Vagina (tissue), 2 donors: ENCODE measurements around the gene SORCS2. TPM values are rescaled to one million over a fixed set of nuclear protein-coding genes. Genes with fewer than 3 reads are reported as not detected.

Experiments used
- DNase-seq, 2 donors: peaks; one replicate each; pipeline ENCODE4 v3.0.0-alpha.2; 2017; ENCODE audit errors: extremely low spot score in 2 of 2
- H3K27ac ChIP-seq: fragments of 200-600 bp; sonication (generic); one replicate; pipeline ENCODE4 v1.5.1; 2019
- H3K27me3 ChIP-seq: fragments of 200-600 bp; sonication (generic); one replicate; pipeline ENCODE4 v1.5.1; 2019
- H3K36me3 ChIP-seq, 2 donors: fragments of 200-600 bp; sonication (generic); one replicate each; pipeline ENCODE4 v1.5.1; 2017 to 2019
- H3K4me1 ChIP-seq: fragments of 200-600 bp; sonication (generic); one replicate; pipeline ENCODE4 v1.5.1; 2019
- H3K4me3 ChIP-seq, 2 donors: fragments of 200-600 bp; sonication (generic); 1 replicate in 1 of 2; 2 replicates in 1 of 2; pipeline ENCODE4 v1.5.1; 2016 to 2019
- H3K9me3 ChIP-seq: fragments of 200-600 bp; sonication (generic); one replicate; pipeline ENCODE4 v1.5.1; 2019
- POLR2A ChIP-seq, 2 donors: fragments of 450-650 bp; IDR thresholded peaks; one replicate each; pipeline ENCODE4 v1.6.1; 2017; ENCODE audit warnings: antibody characterized with exemption in 2 of 2, mild to moderate bottlenecking in 2 of 2, moderate library complexity in 2 of 2
- POLR2AphosphoS5 ChIP-seq, 2 donors: sonication (generic); formaldehyde crosslinking; IDR thresholded peaks; one replicate each; pipeline ENCODE4 v1.9.0; 2017; ENCODE audit warnings: antibody characterized with exemption in 2 of 2, mild to moderate bottlenecking in 2 of 2, low read depth in 1 of 2; ENCODE audit not compliant: insufficient read depth in 1 of 2
- intact Hi-C: fragments of 100-400 bp; cut with DNase I; formaldehyde crosslinking; loops from one replicate; pipeline ENCODE4 v1.15.1; 2023
- total RNA-seq: library from RNA; depleted of rRNA; stranded (reverse); fragments of >200 nt; gene quantifications from one replicate; pipeline ENCODE4 v1.2.3, GENCODE V29; 2016
- TF ChIP-seq, protein P1 (sequence below), 3 experiments: fragments of 450-650 bp in 2 of 3; fragments of 200-600 bp in 1 of 3; sonication (generic) in 1 of 3; IDR thresholded peaks; one replicate each; pipeline ENCODE4 v1.5.1; 2017 to 2019; ENCODE audit warnings: antibody characterized with exemption in 3 of 3, mild to moderate bottlenecking in 2 of 3, moderate library complexity in 2 of 3

The SORCS2 gene
- total RNA-seq, 1 donor from 2014 or later, result 5.4 TPM

- DNase-seq, result no peak
- intact Hi-C loops, result no loop called here
- no peak for TF ChIP-seq POLR2A (IDR thresholded peaks at IDR 0.05)
- Histone ChIP-seq H3K4me1 (peaks cover 10% of the 10 kb centered on the region), H3K36me3 (no peaks in the 10 kb centered on the region), H3K27me3 (no peaks in the 10 kb centered on the region), H3K9me3 (no peaks in the 10 kb centered on the region), H3K27ac (no peak overlapping the region), H3K4me3 (no peak overlapping the region)
Observed at GRCh38 chr4:7280926-7281690, 88.8 kb downstream of the SORCS2 start.

- no peaks in the 10 kb centered on the region for H3K27me3 ChIP-seq
- no peak overlapping the region for H3K4me3 ChIP-seq
- no peak overlapping the region for H3K27ac ChIP-seq
- TF ChIP-seq POLR2A (IDR thresholded peaks at IDR 0.05) (no peak), POLR2AphosphoS5 (IDR thresholded peaks at IDR 0.05; ENCODE audit: insufficient read depth in 1 of 2, low read depth in 1 of 2) (no peak)
- TF ChIP-seq, protein P1, sequence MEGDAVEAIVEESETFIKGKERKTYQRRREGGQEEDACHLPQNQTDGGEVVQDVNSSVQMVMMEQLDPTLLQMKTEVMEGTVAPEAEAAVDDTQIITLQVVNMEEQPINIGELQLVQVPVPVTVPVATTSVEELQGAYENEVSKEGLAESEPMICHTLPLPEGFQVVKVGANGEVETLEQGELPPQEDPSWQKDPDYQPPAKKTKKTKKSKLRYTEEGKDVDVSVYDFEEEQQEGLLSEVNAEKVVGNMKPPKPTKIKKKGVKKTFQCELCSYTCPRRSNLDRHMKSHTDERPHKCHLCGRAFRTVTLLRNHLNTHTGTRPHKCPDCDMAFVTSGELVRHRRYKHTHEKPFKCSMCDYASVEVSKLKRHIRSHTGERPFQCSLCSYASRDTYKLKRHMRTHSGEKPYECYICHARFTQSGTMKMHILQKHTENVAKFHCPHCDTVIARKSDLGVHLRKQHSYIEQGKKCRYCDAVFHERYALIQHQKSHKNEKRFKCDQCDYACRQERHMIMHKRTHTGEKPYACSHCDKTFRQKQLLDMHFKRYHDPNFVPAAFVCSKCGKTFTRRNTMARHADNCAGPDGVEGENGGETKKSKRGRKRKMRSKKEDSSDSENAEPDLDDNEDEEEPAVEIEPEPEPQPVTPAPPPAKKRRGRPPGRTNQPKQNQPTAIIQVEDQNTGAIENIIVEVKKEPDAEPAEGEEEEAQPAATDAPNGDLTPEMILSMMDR (IDR thresholded peaks at IDR 0.05), result no peak
- H3K9me3 ChIP-seq, result no peaks in the 10 kb centered on the region
- DNase-seq, result no peak
- H3K36me3 ChIP-seq, result no peaks in the 10 kb centered on the region
- intact Hi-C loops, result no loop called here
- H3K4me1 ChIP-seq, result peaks cover 17% of the 10 kb centered on the region
Observed at GRCh38 chr4:7281691-7282665, 89.6 kb downstream of the SORCS2 start.

- intact Hi-C loops, result no loop called here
- TF ChIP-seq, protein P1 (IDR thresholded peaks at IDR 0.05), result no peak
- no peak for TF ChIP-seq POLR2AphosphoS5 (IDR thresholded peaks at IDR 0.05; ENCODE audit: insufficient read depth in 1 of 2, low read depth in 1 of 2)
- no peak for TF ChIP-seq POLR2A (IDR thresholded peaks at IDR 0.05)
Observed at GRCh38 chr4:7282786-7283440, 90.6 kb downstream of the SORCS2 start.

GRCh38 chr4:7285244-7286094 is 93.1 kb downstream of the SORCS2 start:
- Histone ChIP-seq H3K4me1 (peaks cover 17% of the 10 kb centered on the region), H3K4me3 (no peak overlapping the region), H3K9me3 (no peaks in the 10 kb centered on the region), H3K27me3 (no peaks in the 10 kb centered on the region), H3K36me3 (no peaks in the 10 kb centered on the region), H3K27ac (peak overlapping the region; percentile 39)
- no peak for DNase-seq
- TF ChIP-seq, protein P1 (IDR thresholded peaks at IDR 0.05), result no peak
- no peak for TF ChIP-seq POLR2A (IDR thresholded peaks at IDR 0.05)
- TF ChIP-seq POLR2AphosphoS5 (IDR thresholded peaks at IDR 0.05; ENCODE audit: insufficient read depth in 1 of 2, low read depth in 1 of 2), result no peak
- intact Hi-C loops, result no loop called here

More at GRCh38 chr4:7282786-7283440, 90.6 kb downstream of the SORCS2 start:
- Histone ChIP-seq H3K4me1 (peaks cover 17% of the 10 kb centered on the region), H3K27me3 (no peaks in the 10 kb centered on the region), H3K36me3 (no peaks in the 10 kb centered on the region), H3K9me3 (no peaks in the 10 kb centered on the region), H3K27ac (no peak overlapping the region), H3K4me3 (no peak overlapping the region)
- DNase-seq, result no peak
